Lung (tissue), 12 donors: ENCODE measurements around the gene CCDC106. TPM values are rescaled to one million over a fixed set of nuclear protein-coding genes. Genes with fewer than 3 reads are reported as not detected.

Experiments used
- ATAC-seq: fragments of 200-7000 bp; cut with Tn5 transposase; one replicate; pipeline ENCODE4 v1.9.1; 2020; ENCODE audit warnings: moderate number of reproducible peaks; ENCODE audit not compliant: insufficient read depth, low FRiP score
- DNase-seq, 3 donors: peaks; one replicate each; pipeline ENCODE4 v3.0.0-alpha.2; 2013 to 2017
- H3K27ac ChIP-seq, 2 donors: one replicate each; pipeline ENCODE4 v1.5.1; 2013; ENCODE audit warnings: mild to moderate bottlenecking in 2 of 2, moderate library complexity in 2 of 2, control low read depth in 1 of 2, inconsistent platforms in 1 of 2, low read depth in 1 of 2, low read length in 1 of 2
- H3K27me3 ChIP-seq, 3 donors: one replicate each; pipeline ENCODE4 v1.5.1; 2013; ENCODE audit warnings: low read length in 2 of 3; ENCODE audit not compliant: control insufficient read depth in 3 of 3, insufficient read depth in 3 of 3
- H3K36me3 ChIP-seq, 4 donors: one replicate each; pipeline ENCODE4 v1.5.1; 2013; ENCODE audit warnings: low read length in 4 of 4, mild to moderate bottlenecking in 1 of 4, moderate library complexity in 1 of 4; ENCODE audit not compliant: control insufficient read depth in 4 of 4, insufficient read depth in 4 of 4
- H3K4me1 ChIP-seq, 5 donors: one replicate each; pipeline ENCODE4 v1.5.1; 2013; ENCODE audit warnings: low read length in 5 of 5, mild to moderate bottlenecking in 2 of 5, moderate library complexity in 1 of 5; ENCODE audit not compliant: control insufficient read depth in 5 of 5, insufficient read depth in 5 of 5
- H3K4me3 ChIP-seq: one replicate; pipeline ENCODE4 v1.5.1; 2013; ENCODE audit warnings: mild to moderate bottlenecking, control low read depth, moderate library complexity
- H3K9ac ChIP-seq, 2 donors: one replicate each; pipeline ENCODE4 v1.5.1; 2013; ENCODE audit warnings: low read length in 2 of 2, control low read depth in 1 of 2; ENCODE audit not compliant: insufficient read depth in 1 of 2
- H3K9me3 ChIP-seq, 4 donors: one replicate each; pipeline ENCODE4 v1.5.1; 2013; ENCODE audit warnings: low read length in 3 of 4, mild to moderate bottlenecking in 1 of 4, moderate library complexity in 1 of 4; ENCODE audit not compliant: control insufficient read depth in 4 of 4, insufficient read depth in 3 of 4
- CTCF ChIP-seq: IDR thresholded peaks from 2 replicates; pipeline ENCODE4 v1.5.1; 2012; ENCODE audit warnings: mild to moderate bottlenecking; ENCODE audit errors: control extremely low read depth, extremely low read depth
- WGBS, 2 donors: extraction: QIAGEN DNeasy Blood & Tissue Kit; methylation state at CpG; one replicate each; pipeline ENCODE4 v1.1.7; 2013; 5-methylcytosine and 5-hydroxymethylcytosine counted together
- polyA plus RNA-seq, 2 donors: library from polyadenylated mRNA; stranded (reverse); fragments of 200-250 nt; gene quantifications; one replicate each; pipeline ENCODE4 v1.2.1, GENCODE V29; 2013
- total RNA-seq, 2 donors: library from RNA; depleted of rRNA in 1 of 2; stranded (reverse); fragments of >200 nt in 1 of 2; gene quantifications; one replicate each; pipeline ENCODE4 v1.2.1, GENCODE V29; 2014 to 2021
- donor health status: control.
- donor health status: control.
- donor health status: Bipolar disorder and iron deficiency.
- donor health status: healthy.
- donor health status: DM: yes; HTN: yes; CAD: no.

The CCDC106 gene
- total and polyA plus RNA-seq, 4 donors = 8.3 to 25.9 (median 14.3) TPM

DNA sequence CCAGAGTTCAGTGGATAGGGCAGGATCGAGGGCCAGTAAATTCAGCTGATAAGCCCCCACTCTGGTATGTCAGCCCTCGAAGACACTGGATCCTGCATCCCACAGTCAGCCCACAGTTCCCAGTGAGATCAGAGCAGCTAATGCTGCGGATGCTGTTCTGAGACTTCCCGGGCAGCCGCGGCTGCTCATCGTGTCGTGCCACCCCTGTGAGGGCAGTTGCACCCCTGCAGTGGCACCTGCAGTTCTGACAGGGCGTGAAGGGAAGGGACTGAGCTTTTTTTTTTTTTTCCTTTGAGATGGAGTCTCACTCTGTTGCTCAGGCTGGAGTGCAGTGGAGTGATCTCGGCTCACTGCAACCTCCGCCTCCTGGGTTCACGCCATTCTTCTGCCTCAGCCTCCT is 19.5 kb downstream of the CCDC106 start:
- peaks cover 0 to 2% (median 0%) of the 10 kb centered on the region in 5 donors for H3K4me1 ChIP-seq
- ATAC-seq (no peak), DNase-seq (no peak)
- no peak overlapping the region for H3K9ac ChIP-seq
- WGBS, 2 donors = 92 to 94% methylated on average over 12 of the region's 12 CpGs
- H3K4me3 ChIP-seq = no peak overlapping the region
- no peaks in the 10 kb centered on the region for H3K9me3 ChIP-seq
- H3K36me3 ChIP-seq = peaks cover 18 to 81% (median 53%) of the 10 kb centered on the region in 4 donors
- H3K27me3 ChIP-seq = no peaks in the 10 kb centered on the region
- no peak overlapping the region for H3K27ac ChIP-seq
- no peak for TF ChIP-seq CTCF

DNA sequence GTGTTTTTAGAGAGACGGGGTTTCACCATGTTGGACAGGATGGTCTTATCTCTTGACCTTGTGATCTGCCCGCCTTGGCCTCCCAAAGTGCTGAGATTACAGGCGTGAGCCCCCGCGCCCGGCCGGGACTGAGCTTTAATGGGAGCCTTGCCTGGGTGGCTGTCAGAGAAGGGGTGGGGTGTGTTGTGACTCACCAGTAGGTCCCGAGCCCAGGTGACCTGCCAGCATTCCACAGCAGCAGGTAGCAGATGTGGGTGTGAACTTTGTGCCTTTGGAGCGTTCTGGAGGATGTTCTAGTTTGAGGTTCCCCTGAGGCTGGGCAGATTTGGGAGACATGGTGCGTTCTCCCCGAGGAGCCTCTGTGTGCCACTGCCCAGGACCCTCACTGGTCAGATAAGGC is 19.9 kb downstream of the CCDC106 start:
- no peak overlapping the region for H3K4me3 ChIP-seq
- no peak for TF ChIP-seq CTCF
- no peak overlapping the region for H3K9ac ChIP-seq
- peaks cover 18 to 76% (median 50%) of the 10 kb centered on the region in 4 donors for H3K36me3 ChIP-seq
- no peaks in the 10 kb centered on the region for H3K9me3 ChIP-seq
- no peak for ATAC-seq
- peaks cover 0 to 2% (median 0%) of the 10 kb centered on the region in 5 donors for H3K4me1 ChIP-seq
- H3K27ac ChIP-seq = no peak overlapping the region
- no peaks in the 10 kb centered on the region for H3K27me3 ChIP-seq
- DNase-seq = no peak
- whole genome bisulfite sequencing, 2 donors = 83 to 95% methylated on average over 11 of the region's 11 CpGs

GRCh38 chr19:55668603-55669348 is 20.8 kb downstream of the CCDC106 start:
- ATAC-seq (no peak), DNase-seq (no peak)
- 91 to 94% methylated on average over 30 of the region's 30 CpGs for WGBS, 2 donors
- Histone ChIP-seq H3K9me3 (no peaks in the 10 kb centered on the region), H3K4me1 (peaks cover 0 to 2% (median 0%) of the 10 kb centered on the region in 5 donors), H3K36me3 (peaks cover 18 to 71% (median 45%) of the 10 kb centered on the region in 4 donors), H3K27ac (no peak overlapping the region), H3K9ac (no peak overlapping the region), H3K4me3 (no peak overlapping the region), H3K27me3 (no peaks in the 10 kb centered on the region)
- TF ChIP-seq CTCF = no peak
